Kidney capillary endothelial cell (primary cell): ENCODE measurements around the gene ABHD17B.

Experiments
- DNase-seq: peaks from one replicate; pipeline ENCODE4 v3.0.0-alpha.2; 2018; ENCODE audit warnings: low spot score

ABHD17B gene

DNA sequence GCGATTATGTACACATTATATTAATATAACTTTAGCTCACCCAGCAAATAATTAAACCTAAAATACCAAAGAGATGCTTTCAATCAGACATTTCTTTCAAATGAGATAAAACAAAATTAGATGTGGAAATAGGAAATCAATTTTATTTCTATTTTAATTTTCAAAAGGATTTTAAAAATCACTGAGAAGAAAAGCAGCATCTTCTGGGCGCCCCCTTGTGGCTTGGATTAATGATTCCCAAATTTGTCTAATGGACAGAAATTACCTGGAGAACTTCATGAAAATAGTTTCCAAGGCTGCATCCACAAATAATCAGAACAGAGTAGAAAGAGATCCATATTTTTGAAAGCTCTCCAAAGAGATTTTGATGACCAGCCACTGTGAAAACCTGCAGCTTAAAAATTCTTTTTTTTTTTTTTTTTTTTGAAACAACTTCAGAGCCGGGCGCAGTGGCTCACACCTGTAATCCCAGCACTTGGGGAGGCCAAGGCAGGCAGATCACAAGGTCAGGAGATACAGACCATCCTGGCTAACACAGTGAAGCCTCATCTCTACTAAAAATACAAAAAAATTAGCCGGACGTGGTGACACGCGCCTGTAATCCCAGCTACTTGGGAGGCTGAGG, 91.8 kb downstream of the ABHD17B start:
- peak; percentile 33 for DNase-seq

DNA sequence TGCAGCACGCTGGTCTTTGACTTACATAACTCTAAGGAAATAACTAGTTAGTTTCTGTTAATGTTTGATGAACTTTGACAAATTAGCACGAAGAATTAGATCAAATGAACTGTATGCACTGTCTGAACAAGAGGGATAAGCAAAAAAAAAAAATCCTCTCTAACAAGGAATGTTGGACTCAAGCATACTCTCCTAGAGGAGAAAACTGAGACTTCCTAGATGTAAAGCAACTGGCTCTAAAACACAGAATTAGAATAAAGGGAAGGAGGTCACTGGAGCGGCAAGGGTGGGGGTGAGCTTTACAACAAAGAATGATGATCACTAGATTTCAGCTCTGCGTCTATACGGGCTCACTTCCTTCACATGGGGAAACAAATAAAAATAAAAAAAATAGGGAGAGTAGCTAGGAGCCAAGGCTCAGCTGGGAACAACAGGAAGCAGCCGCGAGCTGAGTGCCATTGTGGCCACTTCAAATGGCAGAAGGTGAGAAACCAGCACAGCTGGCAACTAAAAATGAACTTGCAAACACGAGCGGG, 94.0 kb downstream of the ABHD17B start:
- peak; percentile 30 for DNase-seq
